ENCODE measurements around the gene CHURC1. TPM values are rescaled to one million over a fixed set of nuclear protein-coding genes. Genes with fewer than 3 reads are reported as not detected.

CHURC1 gene
- total RNA-seq, 4 donors from 2014 or later, result 35.1 to 121 (median 62.4) TPM

- DNase-seq, result no peak
- H3K27ac ChIP-seq, result no peak overlapping the region
- no peak overlapping the region for H3K4me3 ChIP-seq
- no peaks in the 10 kb centered on the region for H3K27me3 ChIP-seq
- no peaks in the 10 kb centered on the region for H3K36me3 ChIP-seq
- intact Hi-C loops (cut with DNase I; ENCODE audit: low total_unique reads), result no loop called here
- no peaks in the 10 kb centered on the region for H3K9me3 ChIP-seq
- H3K4me1 ChIP-seq, result no peaks in the 10 kb centered on the region
- TF ChIP-seq, protein P1, sequence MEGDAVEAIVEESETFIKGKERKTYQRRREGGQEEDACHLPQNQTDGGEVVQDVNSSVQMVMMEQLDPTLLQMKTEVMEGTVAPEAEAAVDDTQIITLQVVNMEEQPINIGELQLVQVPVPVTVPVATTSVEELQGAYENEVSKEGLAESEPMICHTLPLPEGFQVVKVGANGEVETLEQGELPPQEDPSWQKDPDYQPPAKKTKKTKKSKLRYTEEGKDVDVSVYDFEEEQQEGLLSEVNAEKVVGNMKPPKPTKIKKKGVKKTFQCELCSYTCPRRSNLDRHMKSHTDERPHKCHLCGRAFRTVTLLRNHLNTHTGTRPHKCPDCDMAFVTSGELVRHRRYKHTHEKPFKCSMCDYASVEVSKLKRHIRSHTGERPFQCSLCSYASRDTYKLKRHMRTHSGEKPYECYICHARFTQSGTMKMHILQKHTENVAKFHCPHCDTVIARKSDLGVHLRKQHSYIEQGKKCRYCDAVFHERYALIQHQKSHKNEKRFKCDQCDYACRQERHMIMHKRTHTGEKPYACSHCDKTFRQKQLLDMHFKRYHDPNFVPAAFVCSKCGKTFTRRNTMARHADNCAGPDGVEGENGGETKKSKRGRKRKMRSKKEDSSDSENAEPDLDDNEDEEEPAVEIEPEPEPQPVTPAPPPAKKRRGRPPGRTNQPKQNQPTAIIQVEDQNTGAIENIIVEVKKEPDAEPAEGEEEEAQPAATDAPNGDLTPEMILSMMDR (IDR thresholded peaks at IDR 0.05), result no peak
- TF ChIP-seq POLR2A (IDR thresholded peaks at IDR 0.05), result no peak
Measured at GRCh38 chr14:64965356-64966000, 51.2 kb downstream of the CHURC1 start.

- Histone ChIP-seq H3K4me3 (no peak overlapping the region), H3K36me3 (no peaks in the 10 kb centered on the region), H3K4me1 (peaks cover 0 to 5% of the 10 kb centered on the region in 2 donors), H3K27me3 (no peaks in the 10 kb centered on the region), H3K9me3 (no peaks in the 10 kb centered on the region), H3K27ac (no peak overlapping the region)
- intact Hi-C loops (cut with DNase I; ENCODE audit: low total_unique reads), result no loop called here
- no peak for TF ChIP-seq POLR2A (IDR thresholded peaks at IDR 0.05)
- TF ChIP-seq, protein P1 (IDR thresholded peaks at IDR 0.05), result no peak
- no peak for DNase-seq
Measured at GRCh38 chr14:64966976-64967375, 52.7 kb downstream of the CHURC1 start.

DNA sequence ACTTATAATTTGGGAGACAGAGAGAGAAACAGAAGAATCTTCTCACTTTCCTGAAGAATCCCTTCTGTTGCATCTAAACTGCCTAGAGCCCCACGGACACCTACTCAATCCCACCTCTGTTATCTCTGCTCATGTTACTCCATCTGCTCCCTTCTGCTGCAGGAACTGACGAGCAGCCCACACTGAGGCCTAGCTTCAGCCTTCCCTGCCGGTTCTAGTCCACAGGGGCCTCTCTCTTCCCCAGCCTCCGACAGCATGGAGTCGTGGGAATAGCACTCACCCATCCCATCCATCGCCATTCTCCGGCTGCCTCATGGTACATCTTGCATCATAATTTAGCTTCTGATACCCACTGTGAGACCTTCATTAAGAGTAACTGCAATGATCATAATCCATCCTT lies 53.9 kb downstream of the CHURC1 start:
- Histone ChIP-seq H3K36me3 (no peaks in the 10 kb centered on the region), H3K4me3 (no peak overlapping the region), H3K27me3 (no peaks in the 10 kb centered on the region), H3K27ac (no peak overlapping the region), H3K4me1 (peaks cover 0 to 5% of the 10 kb centered on the region in 2 donors), H3K9me3 (no peaks in the 10 kb centered on the region)
- TF ChIP-seq, protein P1 (IDR thresholded peaks at IDR 0.05), result no peak
- TF ChIP-seq POLR2A (IDR thresholded peaks at IDR 0.05), result no peak
- intact Hi-C loops (cut with DNase I; ENCODE audit: low total_unique reads), result no loop called here
- no peak for DNase-seq

DNA sequence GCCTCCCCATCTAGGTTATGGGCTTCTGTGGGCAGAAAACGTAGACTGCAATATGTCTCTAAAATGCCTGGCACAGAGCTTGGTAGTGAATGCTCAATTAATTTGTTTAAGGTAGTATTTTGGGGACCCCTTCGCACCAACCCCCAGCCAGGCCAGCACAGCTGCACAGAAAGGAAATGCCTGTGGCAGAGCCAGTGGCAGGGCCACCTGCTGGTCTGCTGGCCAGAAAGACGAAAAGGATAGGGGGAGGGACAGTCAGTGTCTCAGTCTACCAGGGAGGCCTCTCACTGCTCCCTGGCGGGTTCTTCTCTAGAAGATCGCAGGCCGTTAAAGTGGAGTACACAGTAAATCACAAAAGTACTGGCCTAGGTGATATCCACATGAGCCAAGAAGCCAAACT lies 54.4 kb downstream of the CHURC1 start:
- Histone ChIP-seq H3K36me3 (no peaks in the 10 kb centered on the region), H3K4me3 (no peak overlapping the region), H3K4me1 (peaks cover 0 to 5% of the 10 kb centered on the region in 2 donors), H3K27ac (no peak overlapping the region), H3K27me3 (no peaks in the 10 kb centered on the region), H3K9me3 (no peaks in the 10 kb centered on the region)
- intact Hi-C loops (cut with DNase I; ENCODE audit: low total_unique reads), result no loop called here
- TF ChIP-seq, protein P1 (IDR thresholded peaks at IDR 0.05), result no peak
- no peak for TF ChIP-seq POLR2A (IDR thresholded peaks at IDR 0.05)
- no peak for DNase-seq

DNA sequence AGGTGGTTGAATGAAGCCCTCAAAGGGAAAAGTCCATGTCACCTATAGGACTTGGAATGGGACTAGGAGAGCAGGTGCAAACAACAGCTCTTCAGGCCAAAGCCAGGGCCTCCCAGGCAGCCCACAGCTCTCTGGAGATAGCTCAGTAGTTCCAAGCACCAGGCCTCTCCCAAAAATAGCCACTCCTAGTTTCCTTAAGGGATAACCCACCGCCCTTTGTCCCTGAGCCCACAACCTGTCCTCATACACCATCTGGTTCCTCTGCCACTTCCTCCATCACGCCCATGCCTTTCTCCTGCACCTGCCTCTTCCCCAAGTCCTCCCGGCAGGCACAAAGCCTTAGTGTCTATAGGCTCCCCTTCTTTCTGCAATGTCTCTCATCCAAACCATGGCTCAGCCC lies 55.8 kb downstream of the CHURC1 start:
- intact Hi-C loops (cut with DNase I; ENCODE audit: low total_unique reads), result no loop called here
- Histone ChIP-seq H3K4me1 (peaks cover 0 to 5% of the 10 kb centered on the region in 2 donors), H3K27ac (no peak overlapping the region), H3K27me3 (no peaks in the 10 kb centered on the region), H3K9me3 (no peaks in the 10 kb centered on the region), H3K4me3 (no peak overlapping the region), H3K36me3 (no peaks in the 10 kb centered on the region)
- no peak for TF ChIP-seq POLR2A (IDR thresholded peaks at IDR 0.05)
- TF ChIP-seq, protein P1 (IDR thresholded peaks at IDR 0.05), result no peak
- no peak for DNase-seq

Measured in uterus (tissue), 4 donors.